Panc1 (cell line): ENCODE measurements around the gene ANP32A. TPM values are rescaled to one million over a fixed set of nuclear protein-coding genes. Genes with fewer than 3 reads are reported as not detected.

Source experiments
- ATAC-seq: fragments of 200-7000 bp; cut with Tn5 transposase; 2 replicates; pipeline ENCODE4 v1.9.1; 2020; ENCODE audit warnings: mild to moderate bottlenecking, moderate library complexity
- BruUV-seq: library from RNA; stranded (reverse); fragments of 400-500 nt; replicated peaks from 2 replicates; lab custom pipeline; 2021; lab: Mats Ljungman, UMichigan
- CTCF ChIA-PET: fragments of 300-600 bp; sonication (Branson Sonifier 250); formaldehyde crosslinking; loops from one replicate; lab custom pipeline; 2022; ENCODE audit warnings: antibody characterized with exemption; lab: Charles Lee
- POLR2A ChIA-PET: fragments of 300-600 bp; sonication (Branson Sonifier 250); formaldehyde crosslinking; loops from one replicate; lab custom pipeline; 2022; ENCODE audit warnings: antibody characterized with exemption; lab: Charles Lee
- DNase-seq: peaks from one replicate; pipeline ENCODE4 v3.0.0-alpha.2; 2010; ENCODE audit warnings: low read depth, low spot score
- H3K27ac ChIP-seq: 2 replicates; pipeline ENCODE4 v1.5.1; 2011; ENCODE audit warnings: mild to moderate bottlenecking, low read length, inconsistent platforms
- H3K27me3 ChIP-seq: fragments of 200-500 bp; sonication (Bioruptor generic); 2 replicates; pipeline ENCODE4 v1.6.0; 2014; ENCODE audit warnings: low read length, inconsistent platforms; ENCODE audit not compliant: control insufficient read depth, insufficient read depth
- H3K36me3 ChIP-seq: fragments of 200-500 bp; sonication (Bioruptor generic); 2 replicates; pipeline ENCODE4 v1.5.1; 2014; ENCODE audit warnings: inconsistent platforms, mild to moderate bottlenecking, low read length, moderate library complexity; ENCODE audit not compliant: control insufficient read depth, insufficient read depth
- H3K4me1 ChIP-seq: 2 replicates; pipeline ENCODE4 v1.5.1; 2011; ENCODE audit warnings: inconsistent platforms, mild to moderate bottlenecking, low read length, moderate library complexity; ENCODE audit not compliant: control insufficient read depth, insufficient read depth
- H3K4me3 ChIP-seq, 2 experiments: 2 replicates each; pipeline ENCODE4 v1.5.1; 2011 to 2012; ENCODE audit warnings: low read depth in 2 of 2, low read length in 2 of 2, mild to moderate bottlenecking in 2 of 2, inconsistent platforms in 1 of 2, moderate library complexity in 1 of 2
- H3K9me3 ChIP-seq: fragments of 200-500 bp; sonication (Bioruptor generic); 2 replicates; pipeline ENCODE4 v1.5.1; 2014; ENCODE audit warnings: low read depth, mild to moderate bottlenecking, inconsistent platforms, low read length, moderate library complexity; ENCODE audit not compliant: control insufficient read depth, insufficient read depth
- POLR2AphosphoS5 ChIP-seq: IDR thresholded peaks from 2 replicates; pipeline ENCODE4 v1.6.1; 2012; ENCODE audit warnings: mild to moderate bottlenecking, low read depth, low read length, moderate library complexity
- REST ChIP-seq, 2 experiments: IDR thresholded peaks; 2 replicates each; pipeline ENCODE4 v1.6.1; 2011 to 2012; ENCODE audit warnings: low read depth in 2 of 2, control low read depth in 1 of 2, low read length in 1 of 2, mild to moderate bottlenecking in 1 of 2, moderate library complexity in 1 of 2; ENCODE audit not compliant: insufficient read depth in 1 of 2
- SIN3A ChIP-seq: IDR thresholded peaks from 2 replicates; pipeline ENCODE4 v1.6.1; 2012; ENCODE audit warnings: low read depth, mild to moderate bottlenecking, low read length, moderate library complexity, borderline replicate concordance; ENCODE audit not compliant: insufficient read depth
- TCF7L2 ChIP-seq: IDR thresholded peaks from 2 replicates; pipeline ENCODE4 v1.6.1; 2011; ENCODE audit warnings: mild to moderate bottlenecking, low read depth, low read length, inconsistent platforms
- in situ Hi-C: cut with HindIII; loops from 2 replicates; pipeline ENCODE4 v1.10.0; 2016; ENCODE audit warnings: low sequenced_read_pairs, low pct_unique_long_range_greater_than_20kb
- intact Hi-C: fragments of 100-400 bp; cut with micrococcal nuclease; formaldehyde crosslinking; loops from one replicate; pipeline ENCODE4 v1.10.0; 2022; ENCODE audit not compliant: unreplicated experiment
- total RNA-seq: library from RNA; stranded (reverse); gene quantifications from one replicate; pipeline ENCODE4 v1.2.1, GENCODE V29; 2021; ENCODE audit not compliant: unreplicated experiment

ANP32A gene
- total RNA-seq, 1 experiment from 2014 or later: 226 TPM

- Histone ChIP-seq H3K36me3 (no peaks in the 10 kb centered on the region; the same call in none of the 2 replicates), H3K27ac (peak overlapping the region; percentile 99), H3K4me3 (peak overlapping the region; percentile 94), H3K4me1 (peaks cover 41% of the 10 kb centered on the region), H3K9me3 (no peaks in the 10 kb centered on the region), H3K27me3 (no peaks in the 10 kb centered on the region)
- DNase-seq (no peak), ATAC-seq (peak; percentile 42)
- TSS peak; percentile 64 for BruUV-seq
- in situ Hi-C loops: no loop called here
- ChIA-PET POLR2A (interaction anchor here (0.6 to 0.7 kb wide), 2 partner anchors 48 to 129 kb away, joined by 4 to 9 read pairs; no protein-coding TSS in a partner anchor), CTCF (no interaction called here)
- intact Hi-C loops: no loop called here
- TF ChIP-seq POLR2AphosphoS5 (0 out of 2 replicates have a peak, but pooled peaks have one; percentile 11), TCF7L2 (no peak), SIN3A (peak; percentile 2; the same call in 1 of the 2 replicates)
These were observed 1.8 kb downstream of the ANP32A start for GRCh38 chr15:68818769-68819494.

- Histone ChIP-seq H3K27me3 (no peaks in the 10 kb centered on the region), H3K27ac (peak overlapping the region; percentile 99)
- POLR2A ChIA-PET: interaction anchor here (0.6 kb wide), 1 partner anchor 602 kb away, joined by 4 read pairs; no protein-coding TSS in a partner anchor
These were observed 2.5 kb downstream of the ANP32A start for GRCh38 chr15:68818066-68818768.

More at GRCh38 chr15:68818066-68818768, 2.5 kb downstream of the ANP32A start:
- TF ChIP-seq REST (IDR thresholded peaks at IDR 0.05; ENCODE audit: insufficient read depth in 1 of 2, low read depth in 2 of 2, low read length in 1 of 2) (no peak), POLR2AphosphoS5 (peak; percentile 87), SIN3A (peak; percentile 45; the same call in 1 of the 2 replicates)
- CTCF ChIA-PET: interaction anchor here (0.6 kb wide), 1 partner anchor 13 kb away, joined by 3 read pairs; no protein-coding TSS in a partner anchor
- no TSS peak for BruUV-seq
- in situ Hi-C loops (no loop called here), intact Hi-C loops (no loop called here)
- no peaks in the 10 kb centered on the region for H3K9me3 ChIP-seq
- no peaks in the 10 kb centered on the region; the same call in none of the 2 replicates for H3K36me3 ChIP-seq
- ATAC-seq: peak; percentile 70
- peaks cover 43% of the 10 kb centered on the region for H3K4me1 ChIP-seq
- H3K4me3 ChIP-seq: peak overlapping the region; percentile 94
- no peak for DNase-seq
